ENCODE results near the gene ZDHHC11B. TPM values are rescaled to one million over a fixed set of nuclear protein-coding genes. Genes with fewer than 3 reads are reported as not detected.

Gene ZDHHC11B
- total RNA-seq, 1 donor = 1.6 TPM

DNA sequence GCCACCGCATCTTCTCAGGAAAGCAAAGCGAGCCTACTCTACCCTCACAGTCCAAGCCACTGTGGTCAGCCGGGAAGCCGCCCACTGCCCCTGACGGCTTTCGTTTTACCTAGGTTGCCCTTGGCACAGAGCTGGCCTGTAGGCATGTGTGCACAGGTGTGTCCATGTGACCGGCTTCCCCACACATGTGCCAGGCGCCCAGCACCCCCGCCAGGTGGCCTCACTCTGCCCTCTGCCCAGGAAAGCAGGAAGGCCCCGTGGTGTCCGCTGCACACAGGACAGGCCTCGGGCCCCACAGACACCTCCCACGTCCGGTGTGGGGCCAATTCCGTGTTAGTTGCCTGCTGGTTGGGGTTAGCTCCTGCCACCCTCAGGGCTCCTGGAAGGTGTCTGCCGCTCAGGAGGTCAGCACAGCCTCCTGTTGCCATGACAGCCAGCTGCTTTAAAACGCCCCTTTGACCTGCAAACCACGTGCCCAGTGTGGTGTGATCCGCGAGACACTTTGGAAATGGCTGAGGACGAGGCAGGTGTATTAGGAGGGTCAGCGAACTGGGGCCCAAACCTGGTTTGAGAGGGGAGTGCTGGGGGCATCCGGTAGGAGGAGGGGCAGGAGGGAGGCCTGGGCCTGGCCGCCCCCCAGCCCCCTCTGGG lies 120.1 kb downstream of the ZDHHC11B start:
- DNase-seq (ENCODE audit: low read depth in 2 of 3, low spot score in 2 of 3) = no peak

DNA sequence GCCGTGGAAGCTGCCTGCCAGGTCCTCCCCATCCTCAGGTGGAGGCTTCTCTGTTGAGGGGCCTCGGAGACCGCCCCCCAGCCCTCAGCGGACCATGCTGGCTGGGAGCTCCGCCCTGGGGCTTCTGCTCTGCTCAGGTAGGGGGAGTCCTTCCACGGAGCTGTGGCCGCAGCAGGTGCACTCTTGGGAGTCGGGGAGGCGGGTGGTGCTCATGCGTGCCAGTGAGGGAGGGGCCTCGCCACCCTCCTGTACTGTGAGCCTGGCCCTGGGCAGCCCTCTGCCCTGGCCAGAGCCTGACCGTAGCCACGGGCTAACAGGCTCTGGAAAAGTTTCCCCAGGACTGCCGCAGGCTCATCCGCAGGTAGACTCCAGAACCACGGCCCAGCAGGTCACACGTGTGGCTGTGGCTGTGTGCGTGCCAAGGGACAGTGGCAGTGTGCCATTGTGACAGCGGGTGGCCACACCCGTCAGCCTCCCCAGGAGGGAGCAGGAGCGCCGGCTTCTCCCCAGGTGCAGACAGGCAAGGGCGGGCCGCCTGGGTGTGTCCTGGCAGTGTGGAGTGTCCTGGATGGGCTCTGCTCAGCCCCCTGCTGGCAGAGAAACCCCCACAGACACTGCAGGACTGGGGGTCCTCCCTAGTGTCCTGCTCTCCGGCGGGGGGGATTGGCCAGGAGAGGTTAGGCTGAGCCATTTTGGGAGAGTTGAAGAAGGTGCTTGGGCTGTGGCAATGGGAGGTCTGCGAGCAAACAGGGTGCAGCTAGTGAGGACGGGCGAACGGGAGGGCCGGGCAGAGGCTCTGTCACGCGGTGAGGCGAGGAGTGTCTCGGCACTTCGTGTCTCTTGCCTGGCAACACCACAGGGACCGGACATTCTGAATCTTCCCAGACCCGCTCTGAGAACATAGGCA lies 120.8 kb downstream of the ZDHHC11B start:
- DNase-seq (ENCODE audit: low read depth in 2 of 3, low spot score in 2 of 3) = no peak

GRCh38 chr5:662751-663435 lies 121.6 kb downstream of the ZDHHC11B start:
- no peak for DNase-seq (ENCODE audit: low read depth in 2 of 3, low spot score in 2 of 3)

DNA sequence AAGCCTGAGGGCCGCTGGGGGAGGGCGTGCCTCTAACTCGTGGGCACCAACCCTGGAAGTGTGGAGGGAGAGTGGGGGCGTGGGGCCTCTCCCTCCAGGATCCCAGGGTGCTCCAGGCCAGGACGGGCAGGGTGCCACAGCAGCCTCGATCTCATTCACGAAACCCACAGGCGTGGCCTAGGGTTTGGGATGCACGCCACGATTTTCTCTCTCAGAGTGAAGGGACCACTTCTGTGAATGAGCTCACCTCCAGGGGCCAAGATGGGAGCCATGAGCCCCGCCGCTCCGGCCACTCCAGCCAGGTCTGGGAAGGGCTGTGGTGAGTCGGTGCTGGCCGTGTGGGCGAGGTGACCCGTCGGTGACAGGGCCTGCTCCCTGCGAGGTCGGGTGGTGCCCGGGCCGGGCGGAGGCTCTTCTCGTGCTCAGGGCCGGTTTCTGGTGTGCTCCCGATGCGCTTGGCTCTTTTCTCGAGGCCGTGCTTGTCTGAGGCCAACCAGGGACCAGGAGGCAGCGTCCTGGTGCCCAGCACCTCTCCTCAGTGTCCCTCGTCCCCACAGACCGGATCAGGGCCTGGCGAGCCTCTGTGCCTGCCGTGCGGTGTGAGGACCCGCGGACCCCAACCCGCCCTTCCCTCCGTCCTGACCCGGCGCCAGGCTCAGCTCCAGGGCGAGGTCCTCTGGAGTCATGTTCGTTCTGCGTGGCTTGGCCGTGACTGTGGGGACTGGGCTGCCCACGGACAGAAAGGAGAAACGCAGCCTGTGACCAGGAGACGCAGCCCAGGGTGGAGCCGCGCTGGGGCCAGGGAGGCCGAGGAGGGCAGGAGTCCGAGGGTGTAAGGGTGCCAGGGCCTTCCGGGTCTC lies 122.4 kb downstream of the ZDHHC11B start:
- no peak for DNase-seq (ENCODE audit: low read depth in 2 of 3, low spot score in 2 of 3)

DNA sequence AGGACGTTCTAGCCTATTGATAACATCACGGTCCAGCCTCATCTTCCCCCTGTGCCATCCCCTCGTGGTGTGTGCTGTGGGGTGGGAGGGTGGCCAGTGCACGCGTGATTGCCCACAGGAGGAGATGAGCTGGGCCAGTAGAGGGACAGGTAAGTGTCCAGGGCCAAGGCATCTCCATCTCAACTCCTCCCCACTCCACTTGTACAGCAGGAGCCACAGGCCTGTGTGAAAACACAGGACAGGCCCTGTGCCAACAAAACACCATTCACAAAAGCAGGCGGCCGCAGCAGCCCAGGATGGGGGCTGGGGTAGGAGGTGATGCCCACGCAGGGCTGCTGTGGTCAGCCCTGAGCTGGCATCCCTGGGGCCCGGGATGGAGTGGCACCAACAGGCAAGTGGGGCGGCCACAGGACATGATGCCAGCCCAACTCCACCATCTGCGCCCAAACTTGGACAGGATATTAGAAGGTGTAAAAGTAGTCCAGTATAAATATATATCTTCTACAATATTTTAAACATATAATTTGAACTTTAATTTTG lies 124.0 kb downstream of the ZDHHC11B start:
- DNase-seq (ENCODE audit: low read depth in 2 of 3, low spot score in 2 of 3) = no peak

Other genes with a start within 250 kb of the ZDHHC11B start
- 5.9 TPM for gene CEP72, start 172.4 kb downstream of the ZDHHC11B start, total RNA-seq
- gene TPPP, start 91.4 kb downstream of the ZDHHC11B start, total RNA-seq = 12.9 TPM
- 5.9 TPM for gene ZDHHC11, start 66.3 kb upstream of the ZDHHC11B start, total RNA-seq
- gene BRD9, start 108.1 kb upstream of the ZDHHC11B start, total RNA-seq = 34.2 TPM
- 4.8 TPM for gene TRIP13, start 108.2 kb upstream of the ZDHHC11B start, total RNA-seq
- gene NKD2, start 224.1 kb upstream of the ZDHHC11B start, total RNA-seq = under 0.01 TPM

All from hematopoietic multipotent progenitor cell (in vitro differentiated cells).